ENCODE results near the gene PCDHB4. TPM values are rescaled to one million over a fixed set of nuclear protein-coding genes. Genes with fewer than 3 reads are reported as not detected.
"Not testable (repeated sequence)": the region's sequence is repeated elsewhere in the genome, so short reads cannot be mapped to it uniquely, and the experiment has no call there.

The PCDHB4 gene
- total and polyA plus RNA-seq, 4 donors: 0.88 to 9.1 (median 6.0) TPM

DNA sequence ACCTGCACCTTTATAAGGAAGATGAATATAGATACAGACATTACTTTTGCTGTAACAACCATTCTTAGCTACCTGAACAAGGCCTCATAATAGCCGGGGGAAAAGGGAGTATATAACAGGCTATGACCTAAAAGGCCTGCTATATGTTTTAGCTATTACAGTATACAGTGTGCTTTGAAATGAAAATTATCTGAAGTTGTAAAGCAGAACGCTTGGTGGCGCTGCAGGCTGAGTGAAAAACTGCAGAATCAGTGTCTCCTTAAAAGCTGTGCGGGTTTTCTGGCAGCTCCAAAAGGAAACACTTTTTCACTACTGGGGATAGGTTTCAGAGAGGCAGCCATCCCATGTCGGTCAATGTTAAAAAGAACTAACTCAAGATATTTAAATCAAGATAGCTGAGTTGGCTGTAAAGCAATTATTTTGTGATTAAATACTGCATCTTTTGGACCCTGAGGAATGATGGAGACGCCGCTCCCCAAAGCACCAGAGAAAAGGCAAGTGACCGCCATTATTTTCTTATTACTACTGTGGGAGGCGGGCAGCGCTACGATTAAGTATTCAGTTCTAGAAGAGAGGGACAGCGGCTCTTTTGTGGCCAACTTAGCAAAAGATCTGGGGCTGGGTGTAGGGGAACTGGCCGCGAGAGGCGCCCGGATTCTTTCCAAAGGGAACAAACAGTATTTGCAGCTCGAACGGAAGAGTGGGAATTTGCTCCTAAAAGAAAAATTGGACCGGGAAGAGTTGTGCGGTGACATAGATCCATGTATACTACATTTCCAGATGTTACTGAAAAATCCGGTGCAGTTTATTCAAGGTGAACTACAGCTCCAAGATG lies 34.1 kb downstream of the PCDHB4 start:
- intact Hi-C loops (cut with DNase I): no loop called here
- 19 to 31% methylated on average over 21 of the region's 21 CpGs for WGBS, 2 donors
- Histone ChIP-seq H3K27ac (ENCODE audit: low read depth in 1 of 2, low read length in 2 of 2) (no peak overlapping the region), H3K9me3 (ENCODE audit: control insufficient read depth, low read length) (peaks cover 19% of the 10 kb centered on the region), H3K4me1 (ENCODE audit: control insufficient read depth in 1 of 2, insufficient read depth in 2 of 2, low read length in 2 of 2) (no peaks in the 10 kb centered on the region), H3K27me3 (ENCODE audit: control insufficient read depth in 1 of 2, insufficient read depth in 2 of 2, low read length in 1 of 2) (no peaks in the 10 kb centered on the region), H3K4me3 (ENCODE audit: low read length in 2 of 2) (peak overlapping the region in 1 of 2 donors; percentile 14), H3K36me3 (ENCODE audit: control insufficient read depth in 1 of 2, insufficient read depth in 2 of 2, low read length in 1 of 2) (no peaks in the 10 kb centered on the region)
- ATAC-seq (ENCODE audit: low FRiP score): no peak
- DNase-seq: no peak

DNA sequence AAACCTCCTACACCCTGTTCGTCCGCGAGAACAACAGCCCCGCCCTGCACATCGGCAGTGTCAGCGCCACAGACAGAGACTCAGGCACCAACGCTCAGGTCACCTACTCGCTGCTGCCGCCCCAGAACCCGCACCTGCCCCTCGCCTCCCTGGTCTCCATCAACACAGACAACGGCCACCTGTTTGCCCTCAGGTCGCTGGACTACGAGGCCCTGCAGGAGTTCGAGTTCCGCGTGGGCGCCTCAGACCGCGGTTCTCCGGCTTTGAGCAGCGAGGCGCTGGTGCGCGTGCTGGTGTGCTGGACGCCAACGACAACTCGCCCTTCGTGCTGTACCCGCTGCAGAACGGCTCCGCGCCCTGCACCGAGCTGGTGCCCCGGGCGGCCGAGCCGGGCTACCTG lies 35.7 kb downstream of the PCDHB4 start:
- H3K4me3 ChIP-seq (ENCODE audit: low read length in 2 of 2); intact Hi-C loops (cut with DNase I); H3K27me3 ChIP-seq (ENCODE audit: control insufficient read depth in 1 of 2, insufficient read depth in 2 of 2, low read length in 1 of 2); H3K4me1 ChIP-seq (ENCODE audit: control insufficient read depth in 1 of 2, insufficient read depth in 2 of 2, low read length in 2 of 2); H3K36me3 ChIP-seq (ENCODE audit: control insufficient read depth in 1 of 2, insufficient read depth in 2 of 2, low read length in 1 of 2); H3K27ac ChIP-seq (ENCODE audit: low read depth in 1 of 2, low read length in 2 of 2); DNase-seq; ATAC-seq (ENCODE audit: low FRiP score): not testable (repeated sequence)
- peaks cover 15% of the 10 kb centered on the region for H3K9me3 ChIP-seq (ENCODE audit: control insufficient read depth, low read length)
- WGBS, 2 donors: 21 to 32% methylated on average over 36 to 38 of the region's 38 CpGs

DNA sequence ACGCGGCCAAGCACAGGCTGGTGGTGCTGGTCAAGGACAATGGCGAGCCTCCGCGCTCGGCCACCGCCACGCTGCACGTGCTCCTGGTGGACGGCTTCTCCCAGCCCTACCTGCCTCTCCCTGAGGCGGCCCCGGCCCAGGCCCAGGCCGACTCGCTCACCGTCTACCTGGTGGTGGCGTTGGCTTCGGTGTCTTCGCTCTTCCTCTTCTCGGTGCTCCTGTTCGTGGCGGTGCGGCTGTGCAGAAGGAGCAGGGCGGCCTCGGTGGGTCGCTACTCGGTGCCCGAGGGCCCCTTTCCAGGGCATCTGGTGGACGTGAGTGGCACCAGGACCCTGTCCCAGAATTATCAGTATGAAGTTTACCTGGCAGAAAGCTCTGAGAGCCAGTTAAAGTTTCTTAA lies 36.3 kb downstream of the PCDHB4 start:
- intact Hi-C loops (cut with DNase I); H3K4me3 ChIP-seq (ENCODE audit: low read length in 2 of 2); DNase-seq; H3K27ac ChIP-seq (ENCODE audit: low read depth in 1 of 2, low read length in 2 of 2); H3K36me3 ChIP-seq (ENCODE audit: control insufficient read depth in 1 of 2, insufficient read depth in 2 of 2, low read length in 1 of 2); H3K4me1 ChIP-seq (ENCODE audit: control insufficient read depth in 1 of 2, insufficient read depth in 2 of 2, low read length in 2 of 2); ATAC-seq (ENCODE audit: low FRiP score); H3K27me3 ChIP-seq (ENCODE audit: control insufficient read depth in 1 of 2, insufficient read depth in 2 of 2, low read length in 1 of 2): not testable (repeated sequence)
- WGBS, 2 donors: 28 to 29% methylated on average over 14 to 22 of the region's 28 CpGs
- peaks cover 15% of the 10 kb centered on the region for H3K9me3 ChIP-seq (ENCODE audit: control insufficient read depth, low read length)

- no peaks in the 10 kb centered on the region for H3K4me1 ChIP-seq (ENCODE audit: control insufficient read depth in 1 of 2, insufficient read depth in 2 of 2, low read length in 2 of 2)
- H3K27me3 ChIP-seq (ENCODE audit: control insufficient read depth in 1 of 2, insufficient read depth in 2 of 2, low read length in 1 of 2): no peaks in the 10 kb centered on the region
- no peak within 1 kb of the TSS for H3K27ac ChIP-seq (ENCODE audit: low read depth in 1 of 2, low read length in 2 of 2)
- H3K9me3 ChIP-seq (ENCODE audit: control insufficient read depth, low read length): peaks cover 11% of the 10 kb centered on the region
- no peak for ATAC-seq (ENCODE audit: low FRiP score)
- no peaks in the 10 kb centered on the region for H3K36me3 ChIP-seq (ENCODE audit: control insufficient read depth in 1 of 2, insufficient read depth in 2 of 2, low read length in 1 of 2)
- WGBS, 2 donors: 16 to 29% methylated on average over 20 of the region's 20 CpGs
- peak within 1 kb of the TSS in 1 of 2 donors; percentile 18 for H3K4me3 ChIP-seq (ENCODE audit: low read length in 2 of 2)
- intact Hi-C loops (cut with DNase I): loop anchor here (5.0 to 10.0 kb wide), 2 partner anchors 390 to 392 kb away; no protein-coding TSS in a partner anchor
- DNase-seq: peak in 1 of 2 donors; percentile 44
Measured at GRCh38 chr5:141172381-141173204, 51.0 kb downstream of the PCDHB4 start, which contains the start of gene PCDHB7. TSS of gene PCDHB7 (plus strand) at chr5:141172644. CDS start at chr5:141172836, 192 bp downstream.

GRCh38 chr5:141174291-141175104 lies 52.9 kb downstream of the PCDHB4 start:
- not testable (repeated sequence) for H3K4me3 ChIP-seq (ENCODE audit: low read length in 2 of 2); H3K27me3 ChIP-seq (ENCODE audit: control insufficient read depth in 1 of 2, insufficient read depth in 2 of 2, low read length in 1 of 2); H3K36me3 ChIP-seq (ENCODE audit: control insufficient read depth in 1 of 2, insufficient read depth in 2 of 2, low read length in 1 of 2); DNase-seq; ATAC-seq (ENCODE audit: low FRiP score); H3K4me1 ChIP-seq (ENCODE audit: control insufficient read depth in 1 of 2, insufficient read depth in 2 of 2, low read length in 2 of 2); H3K27ac ChIP-seq (ENCODE audit: low read depth in 1 of 2, low read length in 2 of 2)
- H3K9me3 ChIP-seq (ENCODE audit: control insufficient read depth, low read length): peaks cover 13% of the 10 kb centered on the region
- WGBS, 2 donors: 33 to 38% methylated on average over 71 to 79 of the region's 79 CpGs
- intact Hi-C loops (cut with DNase I): loop anchor here (5.0 to 10.0 kb wide), 2 partner anchors 388 to 390 kb away; no protein-coding TSS in a partner anchor

Other genes starting within 250 kb of the PCDHB4 start
- under 1 TPM in 1 of 2 donors, not detected in 1; 0.57 TPM for gene PCDHA12, start 246.5 kb upstream of the PCDHB4 start, total RNA-seq
- under 1 TPM in 1 of 2 donors, not detected in 1; 0.05 TPM for gene PCDHA12, start 246.5 kb upstream of the PCDHB4 start, polyA plus RNA-seq
- under 1 TPM; 0.15 to 0.16 TPM for gene PCDHA13, start 239.7 kb upstream of the PCDHB4 start, total RNA-seq
- not detected for gene PCDHA13, start 239.7 kb upstream of the PCDHB4 start, polyA plus RNA-seq
- under 1 TPM; 0.15 to 0.36 TPM for gene PCDHAC1, start 195.5 kb upstream of the PCDHB4 start, total RNA-seq
- not detected for gene PCDHAC1, start 195.5 kb upstream of the PCDHB4 start, polyA plus RNA-seq
- 1 to 10 TPM; 1.4 to 1.9 TPM for gene PCDHAC2, start 155.3 kb upstream of the PCDHB4 start, total RNA-seq
- gene PCDHAC2, start 155.3 kb upstream of the PCDHB4 start, polyA plus RNA-seq: under 1 TPM; 0.25 to 0.49 TPM
- gene PCDHB1, start 70.4 kb upstream of the PCDHB4 start, total RNA-seq: not detected
- gene PCDHB1, start 70.4 kb upstream of the PCDHB4 start, polyA plus RNA-seq: not detected
- gene PCDHB2, start 27.2 kb upstream of the PCDHB4 start, total RNA-seq: 1 to 10 TPM; 3.1 to 4.1 TPM
- gene PCDHB2, start 27.2 kb upstream of the PCDHB4 start, polyA plus RNA-seq: 1 to 10 TPM in 1 of 2 donors, under 1 TPM in 1; 0.50 to 2.6 TPM
- 1 to 10 TPM; 2.0 to 2.9 TPM for gene PCDHB3, start 21.3 kb upstream of the PCDHB4 start, total RNA-seq
- gene PCDHB3, start 21.3 kb upstream of the PCDHB4 start, polyA plus RNA-seq: 1 to 10 TPM in 1 of 2 donors, under 1 TPM in 1; 0.25 to 1.2 TPM
- 1 to 10 TPM; 4.1 to 4.2 TPM for gene PCDHB5, start 13.4 kb downstream of the PCDHB4 start, total RNA-seq
- 1 to 10 TPM in 1 of 2 donors, under 1 TPM in 1; 0.63 to 3.0 TPM for gene PCDHB5, start 13.4 kb downstream of the PCDHB4 start, polyA plus RNA-seq
- 1 to 10 TPM; 1.9 to 2.7 TPM for gene PCDHB6, start 28.2 kb downstream of the PCDHB4 start, total RNA-seq
- gene PCDHB6, start 28.2 kb downstream of the PCDHB4 start, polyA plus RNA-seq: 1 to 10 TPM in 1 of 2 donors, under 1 TPM in 1; 0.63 to 2.6 TPM
- gene PCDHB7, start 50.8 kb downstream of the PCDHB4 start, total RNA-seq: 1 to 10 TPM; 5.0 to 6.7 TPM
- 1 to 10 TPM; 2.3 to 5.5 TPM for gene PCDHB7, start 50.8 kb downstream of the PCDHB4 start, polyA plus RNA-seq
- 1 to 10 TPM; 4.1 to 4.3 TPM for gene PCDHB8, start 56.0 kb downstream of the PCDHB4 start, total RNA-seq
- under 1 TPM in 1 of 2 donors, not detected in 1; 0.77 TPM for gene PCDHB8, start 56.0 kb downstream of the PCDHB4 start, polyA plus RNA-seq
- gene PCDHB16, start 60.6 kb downstream of the PCDHB4 start, total RNA-seq: 1 to 10 TPM; 5.1 to 7.4 TPM
- gene PCDHB16, start 60.6 kb downstream of the PCDHB4 start, polyA plus RNA-seq: 1 to 10 TPM in 1 of 2 donors, under 1 TPM in 1; 0.63 to 4.8 TPM
- 1 to 10 TPM; 3.0 to 3.8 TPM for gene PCDHB9, start 65.3 kb downstream of the PCDHB4 start, total RNA-seq
- gene PCDHB9, start 65.3 kb downstream of the PCDHB4 start, polyA plus RNA-seq: 1 to 10 TPM in 1 of 2 donors, under 1 TPM in 1; 0.25 to 2.1 TPM
- 1 to 10 TPM; 3.6 to 7.7 TPM for gene PCDHB10, start 70.5 kb downstream of the PCDHB4 start, total RNA-seq
- gene PCDHB10, start 70.5 kb downstream of the PCDHB4 start, polyA plus RNA-seq: 1 to 10 TPM in 1 of 2 donors, under 1 TPM in 1; 0.25 to 4.5 TPM
- gene PCDHB11, start 77.8 kb downstream of the PCDHB4 start, total RNA-seq: 10 to 100 TPM in 1 of 2 donors, 1 to 10 TPM in 1; 8.1 to 15.3 TPM
- 1 to 10 TPM; 2.9 to 4.7 TPM for gene PCDHB11, start 77.8 kb downstream of the PCDHB4 start, polyA plus RNA-seq
- 1 to 10 TPM; 5.7 to 6.7 TPM for gene PCDHB12, start 86.9 kb downstream of the PCDHB4 start, total RNA-seq
- gene PCDHB12, start 86.9 kb downstream of the PCDHB4 start, polyA plus RNA-seq: 1 to 10 TPM in 1 of 2 donors, under 1 TPM in 1; 0.75 to 2.9 TPM
- gene PCDHB13, start 92.1 kb downstream of the PCDHB4 start, total RNA-seq: 1 to 10 TPM; 4.2 to 6.7 TPM
- 1 to 10 TPM in 1 of 2 donors, under 1 TPM in 1; 0.75 to 1.3 TPM for gene PCDHB13, start 92.1 kb downstream of the PCDHB4 start, polyA plus RNA-seq
- 10 to 100 TPM in 1 of 2 donors, 1 to 10 TPM in 1; 7.5 to 10.1 TPM for gene PCDHB14, start 101.5 kb downstream of the PCDHB4 start, total RNA-seq
- gene PCDHB14, start 101.5 kb downstream of the PCDHB4 start, polyA plus RNA-seq: 1 to 10 TPM; 1.0 to 5.0 TPM
- 10 to 100 TPM in 1 of 2 donors, 1 to 10 TPM in 1; 8.7 to 10.9 TPM for gene PCDHB15, start 123.6 kb downstream of the PCDHB4 start, total RNA-seq
- 10 to 100 TPM in 1 of 2 donors, 1 to 10 TPM in 1; 4.4 to 12.1 TPM for gene PCDHB15, start 123.6 kb downstream of the PCDHB4 start, polyA plus RNA-seq
- gene SLC25A2, start 182.2 kb downstream of the PCDHB4 start, total RNA-seq: 1 to 10 TPM in 1 of 2 donors, under 1 TPM in 1; 0.69 to 1.1 TPM
- not detected for gene SLC25A2, start 182.2 kb downstream of the PCDHB4 start, polyA plus RNA-seq
- gene TAF7, start 199.0 kb downstream of the PCDHB4 start, total RNA-seq: 10 to 100 TPM; 59.8 to 79.1 TPM
- 10 to 100 TPM; 53.5 to 65.3 TPM for gene TAF7, start 199.0 kb downstream of the PCDHB4 start, polyA plus RNA-seq
- 1 to 10 TPM in 1 of 2 donors, under 1 TPM in 1; 0.91 to 1.6 TPM for gene PCDHGA1, start 208.7 kb downstream of the PCDHB4 start, total RNA-seq
- 1 to 10 TPM in 1 of 2 donors, not detected in 1; 1.0 TPM for gene PCDHGA1, start 208.7 kb downstream of the PCDHB4 start, polyA plus RNA-seq
- gene PCDHGA2, start 216.9 kb downstream of the PCDHB4 start, total RNA-seq: 10 to 100 TPM in 1 of 2 donors, 1 to 10 TPM in 1; 6.2 to 10.6 TPM
- gene PCDHGA2, start 216.9 kb downstream of the PCDHB4 start, polyA plus RNA-seq: 1 to 10 TPM in 1 of 2 donors, under 1 TPM in 1; 0.75 to 4.2 TPM
- 1 to 10 TPM; 4.1 to 7.4 TPM for gene PCDHGA3, start 222.0 kb downstream of the PCDHB4 start, total RNA-seq
- gene PCDHGA3, start 222.0 kb downstream of the PCDHB4 start, polyA plus RNA-seq: 1 to 10 TPM in 1 of 2 donors, under 1 TPM in 1; 0.50 to 2.4 TPM
- gene PCDHGB1, start 228.3 kb downstream of the PCDHB4 start, total RNA-seq: 1 to 10 TPM; 3.5 to 6.5 TPM
- gene PCDHGB1, start 228.3 kb downstream of the PCDHB4 start, polyA plus RNA-seq: under 1 TPM; 0.75 to 0.92 TPM
- gene PCDHGA4, start 233.2 kb downstream of the PCDHB4 start, total RNA-seq: 10 to 100 TPM in 1 of 2 donors, 1 to 10 TPM in 1; 7.1 to 10.2 TPM
- 1 to 10 TPM; 1.3 to 2.0 TPM for gene PCDHGA4, start 233.2 kb downstream of the PCDHB4 start, polyA plus RNA-seq
- gene PCDHGB2, start 238.2 kb downstream of the PCDHB4 start, total RNA-seq: 10 to 100 TPM in 1 of 2 donors, 1 to 10 TPM in 1; 6.5 to 11.7 TPM
- gene PCDHGB2, start 238.2 kb downstream of the PCDHB4 start, polyA plus RNA-seq: 1 to 10 TPM in 1 of 2 donors, under 1 TPM in 1; 0.38 to 1.1 TPM
- gene PCDHGA5, start 242.3 kb downstream of the PCDHB4 start, total RNA-seq: 10 to 100 TPM in 1 of 2 donors, 1 to 10 TPM in 1; 7.5 to 11.5 TPM
- 1 to 10 TPM in 1 of 2 donors, under 1 TPM in 1; 0.25 to 1.4 TPM for gene PCDHGA5, start 242.3 kb downstream of the PCDHB4 start, polyA plus RNA-seq
- 1 to 10 TPM; 7.4 to 9.7 TPM for gene PCDHGB3, start 248.4 kb downstream of the PCDHB4 start, total RNA-seq
- under 1 TPM in 1 of 2 donors, not detected in 1; 0.82 TPM for gene PCDHGB3, start 248.4 kb downstream of the PCDHB4 start, polyA plus RNA-seq